Measurements from ENCODE around the gene SPATA7. TPM values are rescaled to one million over a fixed set of nuclear protein-coding genes. Genes with fewer than 3 reads are reported as not detected.

The SPATA7 gene
- total and polyA plus RNA-seq, 10 of the 15 experiments (the other 5 are each of a cell fraction or from before 2014, with no cell fraction given): 0.39 to 3.0 (median 2.2) TPM

DNA sequence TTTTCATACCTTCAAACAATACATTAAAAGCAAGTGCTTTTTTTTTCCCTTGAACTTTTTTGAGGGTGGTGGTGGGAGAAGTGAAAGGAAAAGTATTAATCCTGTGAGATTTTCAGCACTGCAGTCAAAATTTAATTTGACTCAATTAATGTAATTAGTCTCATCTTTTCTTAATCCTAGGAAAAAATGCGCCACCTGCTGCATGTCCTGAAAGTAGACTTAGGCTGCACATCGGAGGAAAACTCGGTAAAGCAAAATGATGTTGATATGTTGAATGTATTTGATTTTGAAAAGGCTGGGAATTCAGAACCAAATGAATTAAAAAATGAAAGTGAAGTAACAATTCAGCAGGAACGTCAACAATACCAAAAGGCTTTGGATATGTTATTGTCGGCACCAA, 52.2 kb downstream of the SPATA7 start:
- no TSS peak for BruUV-seq (replicated peaks)
- in situ Hi-C loops (cut with MboI): no loop called here

DNA sequence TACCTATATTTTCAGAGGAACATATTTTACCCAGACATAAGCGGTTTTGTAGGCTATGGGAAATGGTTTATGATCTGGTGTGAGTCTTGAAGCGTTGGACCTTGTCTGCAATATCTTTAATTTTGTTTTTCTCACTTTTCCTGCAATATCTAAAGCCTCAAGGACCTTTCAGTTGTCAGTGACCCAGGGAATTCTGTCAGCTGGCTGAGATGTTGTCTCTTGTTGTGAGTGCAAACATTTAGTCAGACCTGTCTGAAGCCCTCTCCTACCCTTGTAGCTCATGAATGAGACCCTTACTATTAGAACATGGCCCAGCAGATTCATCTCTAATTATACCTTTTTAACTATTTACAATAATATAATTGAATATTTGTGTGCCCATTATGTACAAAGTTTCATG, 53.6 kb downstream of the SPATA7 start:
- CTCF ChIA-PET: interaction anchor here (1.0 kb wide), 1 partner anchor 250 kb away, joined by 4 read pairs; no protein-coding TSS in a partner anchor
- FAIRE-seq (no peak), ATAC-seq (no peak)

More for the DNA sequence above, 52.2 kb downstream of the SPATA7 start:
- Histone ChIP-seq H3K9ac (ENCODE audit: control insufficient read depth, insufficient read depth, low read length) (no peak overlapping the region), H3K4me3 (no peak overlapping the region), H3K79me2 (ENCODE audit: control insufficient read depth, insufficient read depth, low read length) (no peaks in the 10 kb centered on the region), H3K27ac (ENCODE audit: control insufficient read depth, insufficient read depth) (no peak overlapping the region), H3K4me1 (ENCODE audit: control insufficient read depth, insufficient read depth, low read length) (no peaks in the 10 kb centered on the region), H2AFZ (ENCODE audit: control insufficient read depth, low read depth, low read length) (no peak overlapping the region), H3K9me3 (replicated peaks; ENCODE audit: control insufficient read depth, insufficient read depth, low read length) (no peaks in the 10 kb centered on the region), H3K27me3 (replicated peaks in 1 of 2; ENCODE audit: control insufficient read depth in 2 of 2, insufficient read depth in 2 of 2, low read length in 1 of 2) (no peaks in the 10 kb centered on the region), H3K4me2 (ENCODE audit: control insufficient read depth, insufficient read depth) (no peak overlapping the region), H4K20me1 (ENCODE audit: control insufficient read depth, insufficient read depth) (no peaks in the 10 kb centered on the region), H3K36me3 (ENCODE audit: control insufficient read depth in 2 of 2, insufficient read depth in 2 of 2, low read length in 1 of 2) (no peaks in the 10 kb centered on the region)
- intact Hi-C loops (cut with micrococcal nuclease; ENCODE audit: unreplicated experiment): no loop called here
- ChIA-PET CTCF (interaction anchor here (0.8 to 2.5 kb wide), 2 partner anchors 248 to 250 kb away, joined by 5 to 10 read pairs; no protein-coding TSS in a partner anchor), RAD21 (ENCODE audit: unreplicated experiment) (interaction anchor here (1.1 kb wide), 1 partner anchor 248 kb away, joined by 3 read pairs; no protein-coding TSS in a partner anchor), SMC1A (ENCODE audit: uncharacterized antibody, unreplicated experiment) (no interaction called here), POLR2A (no interaction called here)
- WGBS (ENCODE audit: insufficient coverage, insufficient replicate concordance, low lambda C conversion rate, missing lambda C conversion rate): 83% methylated on average over 5 of the region's 5 CpGs
- no peak for FAIRE-seq
- no peak for TF ChIP-seq FOXM1 (IDR thresholded peaks at IDR 0.05; ENCODE audit: low read depth, low read length)
- no peak for TF ChIP-seq ZNF217 (IDR thresholded peaks at IDR 0.05)
- TF ChIP-seq, protein P1, sequence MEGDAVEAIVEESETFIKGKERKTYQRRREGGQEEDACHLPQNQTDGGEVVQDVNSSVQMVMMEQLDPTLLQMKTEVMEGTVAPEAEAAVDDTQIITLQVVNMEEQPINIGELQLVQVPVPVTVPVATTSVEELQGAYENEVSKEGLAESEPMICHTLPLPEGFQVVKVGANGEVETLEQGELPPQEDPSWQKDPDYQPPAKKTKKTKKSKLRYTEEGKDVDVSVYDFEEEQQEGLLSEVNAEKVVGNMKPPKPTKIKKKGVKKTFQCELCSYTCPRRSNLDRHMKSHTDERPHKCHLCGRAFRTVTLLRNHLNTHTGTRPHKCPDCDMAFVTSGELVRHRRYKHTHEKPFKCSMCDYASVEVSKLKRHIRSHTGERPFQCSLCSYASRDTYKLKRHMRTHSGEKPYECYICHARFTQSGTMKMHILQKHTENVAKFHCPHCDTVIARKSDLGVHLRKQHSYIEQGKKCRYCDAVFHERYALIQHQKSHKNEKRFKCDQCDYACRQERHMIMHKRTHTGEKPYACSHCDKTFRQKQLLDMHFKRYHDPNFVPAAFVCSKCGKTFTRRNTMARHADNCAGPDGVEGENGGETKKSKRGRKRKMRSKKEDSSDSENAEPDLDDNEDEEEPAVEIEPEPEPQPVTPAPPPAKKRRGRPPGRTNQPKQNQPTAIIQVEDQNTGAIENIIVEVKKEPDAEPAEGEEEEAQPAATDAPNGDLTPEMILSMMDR (IDR thresholded peaks at IDR 0.05 in 2 of 3, conservative IDR thresholded peaks at IDR 0.05 in 1 of 3; ENCODE audit: control insufficient read depth in 2 of 3, extremely low read depth in 1 of 3, insufficient read depth in 1 of 3, low read depth in 3 of 3, low read length in 3 of 3): peak in 1 of 3 experiments; percentile 14; a peak in 1 of 6 replicates
- no peak for ATAC-seq
- no peak for DNase-seq (ENCODE audit: low read depth, low spot score)

More for the DNA sequence above, 53.6 kb downstream of the SPATA7 start:
- TF ChIP-seq RUNX3 (IDR thresholded peaks at IDR 0.05; ENCODE audit: low read length): no peak
- no peak for TF ChIP-seq PML (IDR thresholded peaks at IDR 0.05; ENCODE audit: low read length)
- no peak for TF ChIP-seq YBX1 (IDR thresholded peaks at IDR 0.05)
- no peak for TF ChIP-seq CHD4 (IDR thresholded peaks at IDR 0.05)
- TF ChIP-seq BACH1 (IDR thresholded peaks at IDR 0.05; ENCODE audit: borderline replicate concordance): no peak
- no peak for TF ChIP-seq POLR2A (IDR thresholded peaks at IDR 0.05; ENCODE audit: low read depth, low read length)
- TF ChIP-seq CBX3 (IDR thresholded peaks at IDR 0.05; ENCODE audit: borderline replicate concordance, low read depth): no peak
- TF ChIP-seq MYB (IDR thresholded peaks at IDR 0.05; ENCODE audit: borderline replicate concordance, low read depth, low read length): no peak
- no peak for TF ChIP-seq NFYB (IDR thresholded peaks at IDR 0.05; ENCODE audit: insufficient read depth, low read depth, low read length)
- TF ChIP-seq, protein P2, sequence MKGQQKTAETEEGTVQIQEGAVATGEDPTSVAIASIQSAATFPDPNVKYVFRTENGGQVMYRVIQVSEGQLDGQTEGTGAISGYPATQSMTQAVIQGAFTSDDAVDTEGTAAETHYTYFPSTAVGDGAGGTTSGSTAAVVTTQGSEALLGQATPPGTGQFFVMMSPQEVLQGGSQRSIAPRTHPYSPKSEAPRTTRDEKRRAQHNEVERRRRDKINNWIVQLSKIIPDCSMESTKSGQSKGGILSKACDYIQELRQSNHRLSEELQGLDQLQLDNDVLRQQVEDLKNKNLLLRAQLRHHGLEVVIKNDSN (IDR thresholded peaks at IDR 0.05; ENCODE audit: borderline replicate concordance, extremely low read length, insufficient read depth, low read depth, low read length): no peak
- TF ChIP-seq ZNF207 (IDR thresholded peaks at IDR 0.05; ENCODE audit: borderline replicate concordance): no peak
- Histone ChIP-seq H3K4me1 (ENCODE audit: control insufficient read depth, insufficient read depth, low read length) (no peaks in the 10 kb centered on the region), H3K36me3 (ENCODE audit: control insufficient read depth in 2 of 2, insufficient read depth in 2 of 2, low read length in 1 of 2) (no peaks in the 10 kb centered on the region), H3K27ac (ENCODE audit: control insufficient read depth, insufficient read depth) (no peak overlapping the region), H3K27me3 (replicated peaks in 1 of 2; ENCODE audit: control insufficient read depth in 2 of 2, insufficient read depth in 2 of 2, low read length in 1 of 2) (no peaks in the 10 kb centered on the region), H2AFZ (ENCODE audit: control insufficient read depth, low read depth, low read length) (no peak overlapping the region), H3K4me2 (ENCODE audit: control insufficient read depth, insufficient read depth) (no peak overlapping the region), H3K9me3 (replicated peaks; ENCODE audit: control insufficient read depth, insufficient read depth, low read length) (no peaks in the 10 kb centered on the region), H3K4me3 (no peak overlapping the region), H4K20me1 (ENCODE audit: control insufficient read depth, insufficient read depth) (no peaks in the 10 kb centered on the region), H3K9ac (ENCODE audit: control insufficient read depth, insufficient read depth, low read length) (no peak overlapping the region), H3K79me2 (ENCODE audit: control insufficient read depth, insufficient read depth, low read length) (no peaks in the 10 kb centered on the region)
- in situ Hi-C loops (cut with MboI): no loop called here
- BruUV-seq (replicated peaks): no TSS peak
- POLR2A ChIA-PET: no interaction called here
- WGBS (ENCODE audit: insufficient coverage, insufficient replicate concordance, low lambda C conversion rate, missing lambda C conversion rate): 20% methylated on average over 2 of the region's 2 CpGs
- SMC1A ChIA-PET (ENCODE audit: uncharacterized antibody, unreplicated experiment): interaction anchor here (1.5 kb wide), 1 partner anchor 15 kb away, joined by 3 read pairs; no protein-coding TSS in a partner anchor
- intact Hi-C loops (cut with micrococcal nuclease; ENCODE audit: unreplicated experiment): no loop called here
- RAD21 ChIA-PET (ENCODE audit: unreplicated experiment): no interaction called here
- DNase-seq (ENCODE audit: low read depth, low spot score): no peak

All from GM12878 (cell line).